Right ventricle myocardium superior (tissue), 1 donor: ENCODE data around the gene MIA2. TPM values are rescaled to one million over a fixed set of nuclear protein-coding genes. Genes with fewer than 3 reads are reported as not detected.
"Not testable (repeated sequence)": the region's sequence is repeated elsewhere in the genome, so short reads cannot be mapped to it uniquely, and the experiment has no call there.

Experiments used
- ATAC-seq: fragments of 200-7000 bp; cut with Tn5 transposase; one replicate; pipeline ENCODE4 v1.9.1; 2020; ENCODE audit warnings: mild to moderate bottlenecking; ENCODE audit not compliant: poor library complexity
- DNase-seq: peaks from one replicate; pipeline ENCODE4 v3.0.0-alpha.2; 2020
- intact Hi-C: fragments of 100-400 bp; cut with DNase I; formaldehyde crosslinking; loops from one replicate; pipeline ENCODE4 v1.11.2; 2022
- total RNA-seq: library from RNA; stranded (reverse); fragmentation: NEBNext Ultra II Directional; extraction: Animal tissue kit (Norgen Biotek cat#: 25700); gene quantifications from one replicate; pipeline ENCODE4 v1.2.1, GENCODE V29; 2021
- donor health status: DM: no; HTN: yes; CAD: no; lungs with severe emphysema.

Gene MIA2
- total RNA-seq, 1 donor from 2014 or later: 28.6 TPM

GRCh38 chr14:39228509-39229221, 5.0 kb upstream of the MIA2 start:
- ATAC-seq: no peak
- intact Hi-C loops: no loop called here
- DNase-seq: no peak

- DNase-seq (no peak), ATAC-seq (no peak)
- intact Hi-C loops: no loop called here
Observed at GRCh38 chr14:39229222-39229543, 4.5 kb upstream of the MIA2 start.

GRCh38 chr14:39229601-39230110, 4.1 kb upstream of the MIA2 start:
- DNase-seq (no peak), ATAC-seq (no peak)
- intact Hi-C loops: no loop called here

DNA sequence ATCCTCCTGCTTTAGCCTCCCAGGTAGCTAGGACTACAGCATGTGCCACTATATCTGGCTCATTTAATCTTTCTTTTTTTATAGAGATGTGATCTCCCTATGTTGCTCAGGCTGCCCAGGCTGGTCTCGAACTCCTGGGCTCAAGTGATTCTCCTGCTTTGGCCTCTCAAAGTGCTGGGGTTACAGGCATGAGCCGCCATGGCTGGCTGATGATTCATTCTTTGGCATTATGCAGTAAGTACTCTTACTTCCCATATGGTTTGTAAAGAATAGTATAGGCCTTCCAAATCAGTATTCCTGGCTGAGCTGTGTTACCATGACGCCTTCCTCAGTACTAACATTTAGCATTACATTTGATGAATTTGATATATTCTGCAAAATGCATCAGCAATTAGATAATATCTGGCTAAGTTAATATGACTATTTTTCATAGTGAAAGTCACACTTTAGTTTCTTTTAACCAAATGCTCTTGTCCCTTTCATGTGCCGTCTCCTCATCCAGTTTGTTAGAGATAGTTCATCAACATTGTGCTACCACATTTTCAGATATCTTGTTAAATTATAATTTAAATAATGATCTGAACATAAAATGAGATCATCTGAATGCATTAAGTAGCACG, 3.2 kb upstream of the MIA2 start:
- intact Hi-C loops: no loop called here
- ATAC-seq (no peak), DNase-seq (no peak)

DNA sequence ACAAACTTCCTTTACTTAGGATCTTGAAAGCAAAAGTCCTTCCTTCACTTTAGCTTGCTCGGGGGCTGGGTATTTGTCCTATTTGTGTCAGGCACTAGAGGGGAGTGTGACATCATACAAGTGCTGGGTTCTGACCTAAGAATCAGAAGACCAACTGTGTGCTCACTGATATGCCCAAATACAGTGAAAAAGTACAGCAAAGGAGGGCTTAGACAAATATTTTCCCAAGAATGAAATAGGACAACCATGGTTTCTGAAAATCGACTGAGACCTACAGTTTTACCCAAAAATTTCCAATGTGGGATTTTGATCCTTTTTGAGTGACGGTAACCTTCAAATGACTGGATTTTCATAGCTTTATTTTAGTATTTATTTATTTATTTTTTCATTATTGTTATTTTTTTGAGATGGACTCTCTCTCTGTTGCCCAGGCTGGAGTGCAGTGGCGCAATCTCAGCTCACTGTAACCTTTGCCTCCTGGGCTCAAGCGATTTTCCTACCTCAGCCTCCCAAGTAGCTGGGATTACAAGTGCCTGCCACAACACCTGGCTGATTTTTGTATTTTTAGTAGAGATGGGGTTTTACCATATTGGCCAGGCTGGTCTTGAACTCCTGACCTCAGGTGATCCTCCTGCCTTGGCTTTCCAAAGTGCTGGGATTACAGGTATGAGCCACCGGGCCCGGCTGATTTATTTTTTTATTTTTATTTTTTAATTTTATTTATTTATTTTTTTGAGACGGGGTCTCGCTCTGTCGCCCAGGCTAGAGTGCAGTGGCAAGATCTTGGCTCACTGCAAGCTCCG, 1.8 kb upstream of the MIA2 start:
- peak; percentile 65 for ATAC-seq
- intact Hi-C loops, DNase-seq: not testable (repeated sequence)

DNA sequence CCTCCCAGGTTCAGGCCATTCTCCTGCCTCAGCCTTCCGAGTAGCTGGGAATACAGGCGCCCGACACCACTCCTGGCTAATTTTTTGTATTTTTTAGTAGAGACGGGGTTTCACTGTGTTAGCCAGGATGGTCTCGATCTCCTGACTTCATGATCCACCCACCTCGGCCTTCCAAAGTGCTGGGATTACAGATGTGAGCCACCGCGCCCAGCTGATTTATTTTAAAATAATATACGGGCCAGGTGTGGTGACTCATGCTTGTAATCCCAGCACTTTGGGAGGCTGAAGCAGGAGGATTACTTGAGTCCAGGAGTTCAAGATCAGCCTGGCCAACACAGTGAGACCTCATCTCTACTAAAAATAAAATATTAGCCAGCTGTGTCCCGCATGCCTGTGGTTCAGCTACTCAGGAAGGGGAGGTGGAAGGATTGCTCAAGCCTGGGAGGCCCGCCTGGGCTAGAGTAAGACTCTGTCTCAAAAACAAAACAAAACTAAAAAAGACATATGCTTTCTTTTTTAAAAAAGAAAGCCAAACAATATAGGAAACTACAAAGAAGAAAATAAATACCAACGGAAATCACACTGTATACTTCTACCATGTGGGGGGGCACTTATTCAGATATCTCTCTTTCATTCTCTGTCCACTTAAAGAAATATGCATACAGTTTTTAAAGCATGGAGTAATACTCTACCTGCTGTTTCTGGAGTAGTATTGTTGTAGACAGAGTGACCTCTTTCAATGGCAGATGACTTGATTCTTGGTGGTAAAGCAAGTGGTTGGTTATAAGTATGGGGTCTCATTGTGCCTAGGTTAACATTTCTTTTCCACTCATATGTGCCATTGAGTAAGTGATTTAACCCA, 930 bp upstream of the MIA2 start:
- intact Hi-C loops: no loop called here
- no peak for ATAC-seq
- peak; percentile 41 for DNase-seq

DNA sequence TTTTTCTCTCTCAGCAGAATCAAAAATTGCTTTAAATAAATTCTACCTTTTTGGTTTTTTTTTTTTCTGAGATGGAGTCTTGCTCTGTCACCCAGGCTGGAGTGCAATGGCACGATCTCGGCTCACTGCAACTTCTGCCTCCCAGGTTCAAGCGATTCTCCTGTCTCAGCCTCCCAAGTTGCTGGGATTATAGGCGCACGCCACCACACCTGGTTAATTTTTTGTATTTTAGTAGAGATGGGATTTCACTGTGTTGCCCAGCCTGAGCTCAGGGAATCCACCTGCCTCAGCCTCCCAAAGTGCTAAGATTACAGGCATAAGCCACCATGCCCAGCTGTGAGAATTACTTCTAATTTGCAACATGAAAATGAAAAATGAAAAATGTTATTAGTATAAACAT, 1.3 kb downstream of the MIA2 start:
- ATAC-seq, intact Hi-C loops, DNase-seq: not testable (repeated sequence)

GRCh38 chr14:39235466-39235865, 1.8 kb downstream of the MIA2 start:
- intact Hi-C loops, DNase-seq, ATAC-seq: not testable (repeated sequence)

GRCh38 chr14:39240769-39241168, 7.1 kb downstream of the MIA2 start:
- DNase-seq: no peak
- ATAC-seq: no peak
- intact Hi-C loops: no loop called here

GRCh38 chr14:39241637-39242036, 7.9 kb downstream of the MIA2 start:
- intact Hi-C loops: no loop called here
- DNase-seq (no peak), ATAC-seq (no peak)

DNA sequence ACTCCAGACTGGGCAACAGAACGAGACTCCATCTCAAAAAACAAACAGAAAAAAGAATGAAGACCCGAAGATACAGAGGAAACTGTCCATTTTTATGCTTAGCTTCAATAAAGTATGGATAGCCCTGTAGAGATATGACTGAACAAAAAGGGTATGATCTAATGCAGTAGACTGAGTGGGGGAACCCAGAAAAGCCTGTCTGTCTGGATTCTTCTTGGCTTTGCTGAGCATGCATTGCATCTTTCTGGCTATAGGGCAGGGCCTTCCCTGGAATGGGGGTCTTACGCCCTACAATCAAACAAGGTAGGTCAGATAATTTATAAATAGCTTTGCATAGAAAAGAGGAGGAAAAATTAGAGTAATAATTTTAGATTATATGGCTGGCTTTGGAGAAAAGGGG, 10.1 kb downstream of the MIA2 start:
- DNase-seq (no peak), ATAC-seq (no peak)
- intact Hi-C loops: no loop called here

GRCh38 chr14:39246618-39247017, 12.9 kb downstream of the MIA2 start:
- ATAC-seq (no peak), DNase-seq (no peak)
- intact Hi-C loops: no loop called here

DNA sequence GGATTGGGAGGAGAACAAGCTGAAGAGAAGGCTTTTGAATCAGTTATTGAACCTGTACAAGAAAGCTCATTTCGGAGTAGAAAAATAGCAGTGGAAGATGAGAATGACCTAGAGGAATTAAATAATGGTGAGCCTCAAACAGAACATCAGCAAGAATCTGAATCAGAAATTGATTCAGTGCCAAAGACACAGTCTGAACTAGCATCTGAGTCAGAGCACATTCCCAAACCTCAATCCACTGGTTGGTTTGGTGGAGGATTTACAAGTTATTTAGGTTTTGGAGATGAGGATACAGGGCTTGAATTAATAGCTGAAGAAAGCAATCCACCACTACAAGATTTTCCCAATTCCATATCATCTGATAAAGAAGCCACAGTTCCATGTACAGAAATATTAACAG, 13.5 kb downstream of the MIA2 start:
- intact Hi-C loops: no loop called here
- DNase-seq (no peak), ATAC-seq (no peak)

DNA sequence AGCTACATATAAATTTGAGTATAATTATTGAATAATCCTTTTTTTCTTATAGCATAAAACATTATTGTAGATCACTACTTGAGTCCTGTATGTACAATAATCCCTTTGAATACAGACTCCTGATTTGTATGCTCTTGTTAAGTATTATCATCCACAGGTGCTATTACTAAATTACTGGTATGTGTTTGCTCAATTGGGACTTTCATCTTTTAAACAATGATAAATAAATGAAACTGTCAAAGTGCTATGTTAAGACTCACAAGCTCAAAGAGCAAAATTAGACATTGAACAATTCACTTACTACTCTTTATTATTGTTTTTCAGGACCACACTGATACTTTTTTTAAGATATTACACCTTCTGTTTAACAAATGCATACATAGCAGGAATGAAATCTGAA, 17.8 kb downstream of the MIA2 start:
- intact Hi-C loops: no loop called here
- ATAC-seq: no peak
- no peak for DNase-seq

DNA sequence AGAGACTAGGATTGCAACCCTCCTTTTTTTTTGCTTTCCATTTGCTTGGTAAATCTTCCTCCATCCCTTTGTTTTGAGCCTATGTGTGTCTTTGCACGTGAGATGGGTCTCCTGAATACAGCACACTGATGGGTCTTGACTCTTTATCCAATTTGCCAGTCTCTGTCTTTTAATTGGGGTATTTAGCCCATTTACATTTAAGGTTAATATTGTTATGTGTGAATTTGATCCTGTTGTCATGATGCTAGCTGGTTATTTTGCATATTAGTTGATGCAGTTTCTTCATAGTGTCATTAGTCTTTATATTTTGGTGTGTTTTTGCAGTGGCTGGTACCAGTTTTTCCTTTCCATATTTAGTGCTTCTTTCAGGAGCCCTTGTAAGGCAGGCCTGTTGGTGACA, 23.7 kb downstream of the MIA2 start:
- ATAC-seq, intact Hi-C loops, DNase-seq: not testable (repeated sequence)

DNA sequence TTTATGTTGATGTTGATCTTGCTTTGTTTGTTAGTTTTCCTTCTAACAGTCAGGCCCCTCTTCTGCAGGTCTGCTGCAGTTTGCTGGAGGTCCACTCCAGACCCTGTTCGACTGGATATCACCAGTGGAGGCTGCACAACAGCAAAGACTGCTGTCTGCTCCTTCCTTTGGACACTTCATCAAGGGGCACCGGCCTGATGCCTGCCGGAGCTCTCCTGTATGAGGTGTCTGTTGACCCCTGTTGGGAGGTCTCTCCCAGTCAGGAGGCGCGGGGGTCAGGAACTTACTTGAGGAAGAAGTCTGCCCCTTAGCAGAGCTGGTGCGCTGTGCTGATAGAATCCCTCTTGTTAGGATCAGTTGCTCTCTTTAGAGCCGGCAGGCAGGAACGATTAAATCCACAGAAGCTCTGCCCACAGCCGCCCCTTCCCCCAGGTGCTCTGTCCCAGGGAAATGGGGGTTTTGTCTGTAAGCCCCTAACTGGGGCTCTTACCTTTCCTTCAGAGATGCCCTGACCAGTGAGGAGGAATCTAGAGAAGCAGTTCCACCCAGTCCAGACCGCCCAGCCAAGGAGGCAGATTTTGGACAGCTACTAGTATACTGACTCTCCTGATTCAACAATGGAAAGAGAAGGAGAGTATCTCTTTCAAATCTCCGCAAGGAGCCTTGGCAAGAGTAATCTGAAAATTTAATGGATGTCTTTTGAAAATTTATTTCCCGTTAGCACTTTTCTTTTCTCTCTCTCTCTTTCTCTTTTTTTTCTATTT, 25.2 kb downstream of the MIA2 start:
- ATAC-seq (no peak), DNase-seq (no peak)
- intact Hi-C loops: no loop called here

DNA sequence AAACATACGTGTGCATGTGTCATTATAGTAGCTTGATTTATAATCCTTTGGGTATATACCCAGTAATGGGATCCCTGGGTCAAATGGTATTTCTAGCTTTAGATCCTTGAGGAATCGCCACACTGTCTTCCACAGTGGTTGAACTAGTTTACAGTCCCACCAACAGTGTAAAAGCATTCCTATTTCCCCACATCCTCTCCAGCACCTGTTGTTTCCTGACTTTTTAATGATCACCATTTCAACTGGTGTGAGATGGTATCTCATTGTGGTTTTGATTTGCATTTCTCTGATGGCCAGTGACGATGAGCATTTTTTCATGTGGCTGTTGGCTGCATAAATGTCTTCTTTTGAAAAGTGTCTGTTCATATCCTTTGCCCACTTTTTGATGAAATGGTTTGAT, 26.4 kb downstream of the MIA2 start:
- intact Hi-C loops: loop anchor here (10.0 kb wide), 1 partner anchor 75 kb away; no protein-coding TSS in a partner anchor
- DNase-seq, ATAC-seq: not testable (repeated sequence)

DNA sequence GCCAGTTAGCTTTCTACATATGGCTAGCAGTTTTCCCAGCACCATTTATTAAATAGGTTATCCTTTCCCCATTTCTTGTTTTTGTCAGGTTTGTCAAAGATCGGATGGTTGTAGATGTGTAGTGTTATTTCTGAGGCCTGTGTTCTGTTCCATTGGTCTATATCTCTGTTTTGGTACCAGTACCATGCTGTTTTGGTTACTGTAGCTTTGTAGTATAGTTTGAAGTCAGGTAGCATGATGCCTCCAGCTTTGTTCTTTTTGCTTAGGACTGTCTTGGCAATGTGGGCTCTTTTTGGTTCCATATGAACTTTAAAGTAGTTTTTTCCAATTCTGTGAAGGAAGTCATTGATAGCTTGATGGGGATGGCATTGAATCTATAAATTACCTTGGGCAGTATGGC, 28.5 kb downstream of the MIA2 start:
- not testable (repeated sequence) for DNase-seq, ATAC-seq
- intact Hi-C loops: loop anchor here (10.0 kb wide), 1 partner anchor 77 kb away; no protein-coding TSS in a partner anchor
